B cell (primary cell): Measurements from ENCODE around the gene SLC22A12. TPM values are rescaled to one million over a fixed set of nuclear protein-coding genes. Genes with fewer than 3 reads are reported as not detected.
"Not testable (repeated sequence)": the region's sequence is repeated elsewhere in the genome, so short reads cannot be mapped to it uniquely, and the experiment has no call there.

ENCODE experiments used
- ATAC-seq: fragments of 200-7000 bp; cut with Tn5 transposase; one replicate; pipeline ENCODE4 v1.10.0; 2021; ENCODE audit warnings: low read depth, mild to moderate bottlenecking, moderate number of reproducible peaks, moderate library complexity
- CTCF ChIA-PET: fragments of 350-600 bp; sonication (Branson Sonifier 250); formaldehyde crosslinking; loops from one replicate; lab custom pipeline; 2021; ENCODE audit warnings: antibody characterized with exemption, inconsistent platforms; lab: Charles Lee
- POLR2A ChIA-PET: fragments of 350-600 bp; sonication (Branson Sonifier 250); formaldehyde crosslinking; loops from one replicate; lab custom pipeline; 2021; ENCODE audit warnings: antibody characterized with exemption; lab: Charles Lee
- DNase-seq: peaks from one replicate; pipeline ENCODE4 v3.0.0; 2013
- H2AFZ ChIP-seq: 2 replicates; pipeline ENCODE4 v1.6.1; 2012; ENCODE audit warnings: mild to moderate bottlenecking, low read depth, low read length; ENCODE audit not compliant: insufficient read depth, poor library complexity, severe bottlenecking
- H3K27ac ChIP-seq, 2 donors: 1 replicate in 1 of 2; 2 replicates in 1 of 2; pipeline ENCODE4 v1.5.1; 2012 to 2013; ENCODE audit warnings: low read length in 2 of 2, mild to moderate bottlenecking in 2 of 2, moderate library complexity in 1 of 2
- H3K27me3 ChIP-seq, 4 experiments: fragments of 200-600 bp in 1 of 4; sonication (generic) in 1 of 4; replicated peaks in 1 of 4; 1 replicate in 2 of 4; 2 replicates in 2 of 4; pipeline versions ENCODE4 v1.6.1 to v1.7.0; 2013 to 2016; ENCODE audit warnings: low read length in 3 of 4, mild to moderate bottlenecking in 2 of 4, mixed read lengths in 1 of 4, moderate library complexity in 1 of 4; ENCODE audit not compliant: insufficient read depth in 4 of 4, control insufficient read depth in 3 of 4; ENCODE audit errors: control extremely low read depth in 1 of 4
- H3K36me3 ChIP-seq, 2 experiments: replicated peaks in 1 of 2; 1 replicate in 1 of 2; 2 replicates in 1 of 2; pipeline versions ENCODE4 v1.6.1 to v1.7.1; 2013; ENCODE audit warnings: low read length in 1 of 2; ENCODE audit not compliant: insufficient read depth in 2 of 2, control insufficient read depth in 1 of 2; ENCODE audit errors: control extremely low read depth in 1 of 2, extremely low read depth in 1 of 2
- H3K4me1 ChIP-seq, 2 donors: fragments of 200-600 bp in 1 of 2; sonication (generic) in 1 of 2; 1 replicate in 1 of 2; 2 replicates in 1 of 2; pipeline versions ENCODE4 v1.5.1 to v1.6.1; 2013 to 2017; ENCODE audit warnings: low read length in 2 of 2; ENCODE audit not compliant: control insufficient read depth in 2 of 2, insufficient read depth in 2 of 2
- H3K4me2 ChIP-seq: replicated peaks from 2 replicates; pipeline ENCODE3; 2012; ENCODE audit warnings: mild to moderate bottlenecking, low read depth, low read length; ENCODE audit not compliant: poor library complexity, severe bottlenecking
- H3K4me3 ChIP-seq, 5 experiments: fragments of 200-600 bp in 1 of 5; sonication (generic) in 1 of 5; 1 replicate in 3 of 5; 2 replicates in 2 of 5; pipeline versions ENCODE4 v1.5.1 to v1.7.0; 2011 to 2016; ENCODE audit warnings: low read length in 4 of 5, mild to moderate bottlenecking in 4 of 5, low read depth in 2 of 5, control low read depth in 1 of 5, moderate library complexity in 1 of 5; ENCODE audit not compliant: insufficient read depth in 1 of 5; ENCODE audit errors: control extremely low read depth in 1 of 5, extremely low read depth in 1 of 5
- H3K79me2 ChIP-seq: fragments of 200-600 bp; sonication (generic); one replicate; pipeline ENCODE4 v1.6.0; 2016; ENCODE audit warnings: low read length; ENCODE audit not compliant: control insufficient read depth, insufficient read depth
- H3K9ac ChIP-seq: fragments of 200-600 bp; sonication (generic); 2 replicates; pipeline ENCODE4 v1.6.1; 2017; ENCODE audit warnings: mild to moderate bottlenecking, low read length, moderate library complexity
- H3K9me3 ChIP-seq, 3 donors: one replicate each; pipeline versions ENCODE4 v1.6.1 to v1.7.1; 2013; ENCODE audit warnings: low read length in 2 of 3; ENCODE audit not compliant: control insufficient read depth in 2 of 3, insufficient read depth in 1 of 3; ENCODE audit errors: control extremely low read depth in 1 of 3
- H4K20me1 ChIP-seq: 2 replicates; pipeline ENCODE4 v1.6.0; 2012; ENCODE audit warnings: mild to moderate bottlenecking, low read length; ENCODE audit not compliant: insufficient read depth, control insufficient read depth, poor library complexity, severe bottlenecking
- H3K27ac Mint-ChIP-seq: one replicate; pipeline ENCODE4 v1.8.0; 2021; ENCODE audit warnings: mixed read lengths
- H3K27me3 Mint-ChIP-seq: one replicate; pipeline ENCODE4 v1.8.0; 2021; ENCODE audit warnings: mixed read lengths
- H3K4me1 Mint-ChIP-seq: one replicate; pipeline ENCODE4 v1.8.0; 2021; ENCODE audit warnings: mixed read lengths
- H3K4me3 Mint-ChIP-seq: one replicate; pipeline ENCODE4 v1.8.0; 2021; ENCODE audit warnings: mixed read lengths
- H3K9me3 Mint-ChIP-seq: one replicate; pipeline ENCODE4 v1.8.0; 2022; ENCODE audit warnings: mixed read lengths; ENCODE audit not compliant: insufficient read depth
- CTCF ChIP-seq: fragments of 200-600 bp; IDR thresholded peaks from one replicate; pipeline ENCODE4 v1.8.0; 2022; ENCODE audit warnings: antibody characterized with exemption, mild to moderate bottlenecking
- EZH2 ChIP-seq: IDR thresholded peaks from 2 replicates; pipeline ENCODE4 v1.6.1; 2012; ENCODE audit warnings: borderline replicate concordance, low read depth, mild to moderate bottlenecking, moderate library complexity, low read length; ENCODE audit not compliant: insufficient read depth, poor library complexity, severe bottlenecking
- WGBS: methylation state at CpG from one replicate; pipeline ENCODE4 v1.1.5; 2013; ENCODE audit warnings: missing lambda C conversion rate; ENCODE audit not compliant: insufficient coverage; 5-methylcytosine and 5-hydroxymethylcytosine counted together
- intact Hi-C: fragments of 100-400 bp; cut with micrococcal nuclease; formaldehyde crosslinking; loops from one replicate; pipeline ENCODE4 v1.10.0; 2022
- polyA plus RNA-seq: library from polyadenylated mRNA; depleted of rRNA; stranded (reverse); fragments of >200 nt; gene quantifications from 2 replicates; pipeline ENCODE4 v1.2.3, GENCODE V29; 2012
- total RNA-seq, 2 donors: library from RNA; stranded (reverse); fragments of 120-200 nt in 1 of 2; gene quantifications; 1 replicate in 1 of 2; 2 replicates in 1 of 2; pipeline versions ENCODE4 v1.2.3 to v1.2.4, GENCODE V29; 2013 to 2022

The SLC22A12 gene
- total and polyA plus RNA-seq, 2 donors (not counting 1 experiment from before 2014, with no cell fraction given), result not detected

- Histone ChIP-seq H4K20me1 (no peaks in the 10 kb centered on the region), H3K4me1 (peaks cover 0 to 4% of the 10 kb centered on the region in 2 donors), H3K27me3 (no peaks in the 10 kb centered on the region), H3K4me2 (no peak overlapping the region), H3K9me3 (no peaks in the 10 kb centered on the region), H3K27ac (no peak overlapping the region), H3K79me2 (no peaks in the 10 kb centered on the region), H3K36me3 (no peaks in the 10 kb centered on the region), H2AFZ (no peak overlapping the region), H3K9ac (no peak overlapping the region), H3K4me3 (no peak overlapping the region)
- no peak overlapping the region for H3K4me3 Mint-ChIP-seq
- TF ChIP-seq EZH2 (no peak), CTCF (no peak)
- H3K9me3 Mint-ChIP-seq, result no peaks in the 10 kb centered on the region
- CTCF ChIA-PET, result no interaction called here
- intact Hi-C loops, result no loop called here
- 96% methylated on average over 16 of the region's 16 CpGs for WGBS
- no peak overlapping the region for H3K27ac Mint-ChIP-seq
- DNase-seq, result no peak
- POLR2A ChIA-PET, result no interaction called here
- peaks cover 11% of the 10 kb centered on the region for H3K27me3 Mint-ChIP-seq
- ATAC-seq, result no peak
- no peaks in the 10 kb centered on the region for H3K4me1 Mint-ChIP-seq
These were observed 30.1 kb upstream of the SLC22A12 start for GRCh38 chr11:64560941-64561340.

- H3K36me3 ChIP-seq, H3K4me1 Mint-ChIP-seq, H3K27me3 ChIP-seq, intact Hi-C loops, H3K4me3 Mint-ChIP-seq, POLR2A ChIA-PET, H3K79me2 ChIP-seq, H3K4me3 ChIP-seq, H3K27ac Mint-ChIP-seq, H3K9ac ChIP-seq, H3K9me3 Mint-ChIP-seq, H4K20me1 ChIP-seq, CTCF ChIA-PET, DNase-seq, H3K27ac ChIP-seq, H3K4me2 ChIP-seq, ATAC-seq, H2AFZ ChIP-seq, H3K9me3 ChIP-seq, H3K4me1 ChIP-seq: not testable (repeated sequence)
- peaks cover 11% of the 10 kb centered on the region for H3K27me3 Mint-ChIP-seq
- 90% methylated on average over 2 of the region's 3 CpGs for WGBS
These were observed 29.6 kb upstream of the SLC22A12 start for GRCh38 chr11:64561429-64561828.
